ENCODE measurements around the gene GABRR2. TPM values are rescaled to one million over a fixed set of nuclear protein-coding genes. Genes with fewer than 3 reads are reported as not detected.

Gene GABRR2
- total RNA-seq, 1 donor from 2014 or later: 0.61 TPM

DNA sequence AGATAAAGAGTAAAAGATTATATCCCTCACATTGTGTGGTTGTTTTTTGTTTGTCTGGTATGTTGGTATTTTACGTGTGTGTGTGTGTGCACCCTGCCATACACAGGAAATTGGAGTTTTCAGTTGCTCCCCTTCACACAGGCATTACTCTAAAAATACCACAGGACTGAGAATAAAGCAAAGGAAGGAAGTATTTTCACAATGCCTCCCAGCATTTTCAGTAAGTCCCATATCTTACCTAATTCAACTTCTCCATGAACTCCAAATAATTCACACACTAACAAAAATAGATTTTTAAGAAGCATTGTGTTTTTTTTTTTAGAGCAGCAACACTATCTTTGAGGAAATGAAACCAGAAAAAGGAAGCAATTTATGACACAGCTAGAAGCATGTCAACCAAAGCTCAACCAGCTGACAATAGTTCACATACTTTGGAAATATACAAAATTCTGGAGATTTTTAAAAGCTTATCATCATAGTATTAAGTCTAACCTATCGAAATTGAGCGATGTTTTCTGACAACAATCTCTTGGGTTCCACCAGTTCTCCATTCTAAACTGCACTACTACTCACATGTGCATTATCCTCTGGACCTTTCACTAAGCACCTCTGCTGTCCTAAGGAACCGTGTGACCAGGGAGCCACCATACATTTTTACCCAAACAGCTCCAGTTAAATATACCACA is 35.3 kb upstream of the GABRR2 start:
- H3K9ac ChIP-seq (ENCODE audit: low read length): peak overlapping the region; percentile 23
- Mint-ChIP-seq H3K4me3 (ENCODE audit: unreplicated experiment) (peak overlapping the region; percentile 95), H3K27ac (ENCODE audit: unreplicated experiment) (peak overlapping the region; percentile 92), H3K36me3 (ENCODE audit: low read depth, unreplicated experiment) (peaks cover 2% of the 10 kb centered on the region), H3K27me3 (ENCODE audit: low read depth, unreplicated experiment) (no peaks in the 10 kb centered on the region), H3K4me1 (ENCODE audit: low read depth, unreplicated experiment) (peaks cover 51% of the 10 kb centered on the region), H3K9me3 (ENCODE audit: unreplicated experiment) (no peaks in the 10 kb centered on the region)
- H3K79me2 ChIP-seq (ENCODE audit: insufficient read depth, low read length): peaks cover 79% of the 10 kb centered on the region
- peaks cover 47% of the 10 kb centered on the region for H3K4me1 ChIP-seq (ENCODE audit: insufficient read depth, low read length)
- H3K27me3 ChIP-seq (ENCODE audit: insufficient read depth, low read length): no peaks in the 10 kb centered on the region
- H4K20me1 ChIP-seq (ENCODE audit: insufficient read depth, low read length): peaks cover 63% of the 10 kb centered on the region
- H3K4me3 ChIP-seq (ENCODE audit: insufficient read depth, low read depth, low read length): peak overlapping the region; percentile 89
- no peaks in the 10 kb centered on the region for H3K9me3 ChIP-seq (ENCODE audit: insufficient read depth, low read depth, low read length)
- no peaks in the 10 kb centered on the region for H3K36me3 ChIP-seq (ENCODE audit: insufficient read depth, low read length)
- peak overlapping the region; percentile 83 for H3K4me2 ChIP-seq (ENCODE audit: low read length)
- FAIRE-seq (no peak), DNase-seq (ENCODE audit: low read depth) (peak; percentile 56)
- no peak overlapping the region for H2AFZ ChIP-seq (ENCODE audit: low read depth, low read length)
- TF ChIP-seq EZH2 (IDR thresholded peaks at IDR 0.05; ENCODE audit: insufficient read depth, low read length): no peak
- TF ChIP-seq, protein P1, sequence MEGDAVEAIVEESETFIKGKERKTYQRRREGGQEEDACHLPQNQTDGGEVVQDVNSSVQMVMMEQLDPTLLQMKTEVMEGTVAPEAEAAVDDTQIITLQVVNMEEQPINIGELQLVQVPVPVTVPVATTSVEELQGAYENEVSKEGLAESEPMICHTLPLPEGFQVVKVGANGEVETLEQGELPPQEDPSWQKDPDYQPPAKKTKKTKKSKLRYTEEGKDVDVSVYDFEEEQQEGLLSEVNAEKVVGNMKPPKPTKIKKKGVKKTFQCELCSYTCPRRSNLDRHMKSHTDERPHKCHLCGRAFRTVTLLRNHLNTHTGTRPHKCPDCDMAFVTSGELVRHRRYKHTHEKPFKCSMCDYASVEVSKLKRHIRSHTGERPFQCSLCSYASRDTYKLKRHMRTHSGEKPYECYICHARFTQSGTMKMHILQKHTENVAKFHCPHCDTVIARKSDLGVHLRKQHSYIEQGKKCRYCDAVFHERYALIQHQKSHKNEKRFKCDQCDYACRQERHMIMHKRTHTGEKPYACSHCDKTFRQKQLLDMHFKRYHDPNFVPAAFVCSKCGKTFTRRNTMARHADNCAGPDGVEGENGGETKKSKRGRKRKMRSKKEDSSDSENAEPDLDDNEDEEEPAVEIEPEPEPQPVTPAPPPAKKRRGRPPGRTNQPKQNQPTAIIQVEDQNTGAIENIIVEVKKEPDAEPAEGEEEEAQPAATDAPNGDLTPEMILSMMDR (IDR thresholded peaks at IDR 0.05; ENCODE audit: insufficient read depth, low read depth, low read length): no peak
- peak overlapping the region; percentile 29 for H3K27ac ChIP-seq (ENCODE audit: low read depth, low read length)

DNA sequence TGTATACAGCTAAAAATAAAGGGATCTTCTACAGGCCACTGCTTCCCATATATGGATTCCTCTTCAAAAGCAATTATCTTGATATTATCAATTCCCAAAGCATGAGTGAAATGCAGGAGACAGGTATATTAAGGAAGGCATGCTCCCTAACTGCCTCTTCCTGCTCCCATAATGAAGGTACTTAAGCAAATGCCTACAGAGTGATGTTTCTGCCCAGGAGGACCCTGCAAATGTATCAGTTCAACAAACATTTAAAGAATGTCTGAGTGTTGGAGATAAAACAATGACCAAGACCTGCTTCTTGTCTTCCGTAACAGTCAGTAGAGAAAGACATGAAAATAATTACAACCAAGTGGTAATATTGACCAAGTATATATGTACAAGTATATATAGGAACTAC is 33.3 kb upstream of the GABRR2 start:
- H3K9ac ChIP-seq (ENCODE audit: low read length): peak overlapping the region; percentile 39
- peaks cover 62% of the 10 kb centered on the region for H3K4me1 Mint-ChIP-seq (ENCODE audit: low read depth, unreplicated experiment)
- H4K20me1 ChIP-seq (ENCODE audit: insufficient read depth, low read length): peaks cover 79% of the 10 kb centered on the region
- H3K27me3 ChIP-seq (ENCODE audit: insufficient read depth, low read length): no peaks in the 10 kb centered on the region
- H3K4me2 ChIP-seq (ENCODE audit: low read length): peak overlapping the region; percentile 83
- FAIRE-seq (no peak), DNase-seq (ENCODE audit: low read depth) (peak; percentile 66)
- H3K36me3 ChIP-seq (ENCODE audit: insufficient read depth, low read length): no peaks in the 10 kb centered on the region
- no peaks in the 10 kb centered on the region for H3K9me3 Mint-ChIP-seq (ENCODE audit: unreplicated experiment)
- no peaks in the 10 kb centered on the region for H3K27me3 Mint-ChIP-seq (ENCODE audit: low read depth, unreplicated experiment)
- peaks cover 99% of the 10 kb centered on the region for H3K79me2 ChIP-seq (ENCODE audit: insufficient read depth, low read length)
- peak overlapping the region; percentile 51 for H3K27ac ChIP-seq (ENCODE audit: low read depth, low read length)
- peaks cover 2% of the 10 kb centered on the region for H3K36me3 Mint-ChIP-seq (ENCODE audit: low read depth, unreplicated experiment)
- H3K9me3 ChIP-seq (ENCODE audit: insufficient read depth, low read depth, low read length): no peaks in the 10 kb centered on the region
- H3K4me3 Mint-ChIP-seq (ENCODE audit: unreplicated experiment): peak overlapping the region; percentile 95
- TF ChIP-seq, protein P1 (IDR thresholded peaks at IDR 0.05; ENCODE audit: insufficient read depth, low read depth, low read length): no peak
- H3K4me1 ChIP-seq (ENCODE audit: insufficient read depth, low read length): peaks cover 47% of the 10 kb centered on the region
- no peak overlapping the region for H3K4me3 ChIP-seq (ENCODE audit: insufficient read depth, low read depth, low read length)
- no peak overlapping the region for H2AFZ ChIP-seq (ENCODE audit: low read depth, low read length)
- H3K27ac Mint-ChIP-seq (ENCODE audit: unreplicated experiment): peak overlapping the region; percentile 81

DNA sequence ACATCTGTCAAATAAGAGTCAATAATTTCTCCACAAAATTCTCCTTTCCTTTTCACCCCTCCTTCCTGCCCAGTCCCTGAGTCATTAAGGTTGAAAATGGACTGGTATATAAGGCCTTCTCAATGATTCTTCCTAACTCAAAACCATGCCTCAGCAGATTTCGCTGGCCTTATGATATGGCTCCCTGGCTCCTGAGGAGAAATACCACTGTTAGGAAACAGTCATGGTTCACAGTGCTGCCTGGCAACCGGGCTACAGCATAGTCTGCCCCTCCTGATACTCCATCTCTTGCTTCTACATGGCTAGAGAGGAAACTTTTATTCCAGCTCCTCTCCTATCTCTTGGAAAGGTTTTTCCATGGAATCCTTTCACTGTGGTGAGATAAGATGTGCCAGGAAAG is 32.7 kb upstream of the GABRR2 start:
- Histone ChIP-seq H3K79me2 (ENCODE audit: insufficient read depth, low read length) (peaks cover 98% of the 10 kb centered on the region), H4K20me1 (ENCODE audit: insufficient read depth, low read length) (peaks cover 81% of the 10 kb centered on the region), H3K27me3 (ENCODE audit: insufficient read depth, low read length) (no peaks in the 10 kb centered on the region), H3K9me3 (ENCODE audit: insufficient read depth, low read depth, low read length) (no peaks in the 10 kb centered on the region), H3K9ac (ENCODE audit: low read length) (peak overlapping the region; percentile 39), H3K36me3 (ENCODE audit: insufficient read depth, low read length) (peaks cover 2% of the 10 kb centered on the region), H3K4me3 (ENCODE audit: insufficient read depth, low read depth, low read length) (no peak overlapping the region), H3K27ac (ENCODE audit: low read depth, low read length) (peak overlapping the region; percentile 51), H2AFZ (ENCODE audit: low read depth, low read length) (no peak overlapping the region), H3K4me2 (ENCODE audit: low read length) (peak overlapping the region; percentile 83), H3K4me1 (ENCODE audit: insufficient read depth, low read length) (peaks cover 47% of the 10 kb centered on the region)
- Mint-ChIP-seq H3K27ac (ENCODE audit: unreplicated experiment) (peak overlapping the region; percentile 81), H3K36me3 (ENCODE audit: low read depth, unreplicated experiment) (peaks cover 2% of the 10 kb centered on the region), H3K9me3 (ENCODE audit: unreplicated experiment) (no peaks in the 10 kb centered on the region), H3K27me3 (ENCODE audit: low read depth, unreplicated experiment) (no peaks in the 10 kb centered on the region), H3K4me1 (ENCODE audit: low read depth, unreplicated experiment) (peaks cover 60% of the 10 kb centered on the region), H3K4me3 (ENCODE audit: unreplicated experiment) (no peak overlapping the region)
- TF ChIP-seq, protein P1 (IDR thresholded peaks at IDR 0.05; ENCODE audit: insufficient read depth, low read depth, low read length): no peak
- TF ChIP-seq EZH2 (IDR thresholded peaks at IDR 0.05; ENCODE audit: insufficient read depth, low read length): no peak
- FAIRE-seq: peak; percentile 9
- no peak for DNase-seq (ENCODE audit: low read depth)
